Mesendoderm (in vitro differentiated cells): ENCODE results near the gene SPDYE2.
"Not testable (repeated sequence)": the region's sequence is repeated elsewhere in the genome, so short reads cannot be mapped to it uniquely, and the experiment has no call there.

Experiments
- DNase-seq: peaks from one replicate; pipeline ENCODE4 v3.0.0; 2013
- H2AK5ac ChIP-seq: 2 replicates; pipeline ENCODE4 v1.6.1; 2013; ENCODE audit warnings: low read length, inconsistent platforms
- H2BK120ac ChIP-seq: 2 replicates; pipeline ENCODE4 v1.6.1; 2013; ENCODE audit warnings: low read depth, mild to moderate bottlenecking, low read length, moderate library complexity, mixed read lengths
- H2BK15ac ChIP-seq: replicated peaks from 2 replicates; pipeline ENCODE4 v1.6.1; 2013; ENCODE audit warnings: low read depth, mild to moderate bottlenecking, moderate library complexity
- H2BK5ac ChIP-seq: 2 replicates; pipeline ENCODE4 v1.6.1; 2013; ENCODE audit warnings: low read length, inconsistent platforms
- H3K18ac ChIP-seq: 2 replicates; pipeline ENCODE4 v1.6.1; 2013; ENCODE audit warnings: mild to moderate bottlenecking, low read length, mixed read lengths
- H3K23ac ChIP-seq: one replicate; pipeline ENCODE4 v1.6.1; 2013; ENCODE audit warnings: low read length
- H3K27ac ChIP-seq: 2 replicates; pipeline ENCODE4 v1.5.1; 2013; ENCODE audit warnings: low read depth, mild to moderate bottlenecking, inconsistent platforms, low read length, moderate library complexity
- H3K27me3 ChIP-seq: 2 replicates; pipeline ENCODE4 v1.6.1; 2013; ENCODE audit warnings: low read length, control low read depth, mild to moderate bottlenecking, inconsistent platforms; ENCODE audit not compliant: insufficient read depth, poor library complexity
- H3K36me3 ChIP-seq: 2 replicates; pipeline ENCODE4 v1.6.1; 2013; ENCODE audit warnings: low read length, inconsistent platforms; ENCODE audit not compliant: control insufficient read depth, insufficient read depth
- H3K4ac ChIP-seq: one replicate; pipeline ENCODE4 v1.6.1; 2013; ENCODE audit warnings: low read depth, mild to moderate bottlenecking, low read length, moderate library complexity
- H3K4me1 ChIP-seq: 2 replicates; pipeline ENCODE4 v1.6.1; 2013; ENCODE audit warnings: low read depth, low read length, inconsistent platforms; ENCODE audit not compliant: control insufficient read depth
- H3K4me2 ChIP-seq: 2 replicates; pipeline ENCODE4 v1.6.1; 2013; ENCODE audit warnings: low read length
- H3K4me3 ChIP-seq: 2 replicates; pipeline ENCODE4 v1.5.1; 2013; ENCODE audit warnings: mild to moderate bottlenecking, low read length
- H3K56ac ChIP-seq: one replicate; pipeline ENCODE4 v1.6.1; 2013; ENCODE audit warnings: low read length
- H3K79me1 ChIP-seq: 2 replicates; pipeline ENCODE4 v1.6.1; 2013; ENCODE audit warnings: low read length, inconsistent platforms
- H3K79me2 ChIP-seq: 2 replicates; pipeline ENCODE4 v1.6.1; 2013; ENCODE audit warnings: mild to moderate bottlenecking, low read length; ENCODE audit not compliant: control insufficient read depth, insufficient read depth
- H3K9ac ChIP-seq: 2 replicates; pipeline ENCODE4 v1.6.1; 2013; ENCODE audit warnings: low read length, inconsistent platforms
- H4K5ac ChIP-seq: one replicate; pipeline ENCODE4 v1.6.1; 2013; ENCODE audit warnings: low read length
- H4K8ac ChIP-seq: one replicate; pipeline ENCODE4 v1.6.1; 2013; ENCODE audit warnings: low read depth, mild to moderate bottlenecking, control low read depth, low read length, moderate library complexity
- WGBS: extraction: QIAGEN DNeasy Blood & Tissue Kit; methylation state at CpG from one replicate; pipeline ENCODE4 v1.1.7; 2013; ENCODE audit warnings: low lambda C conversion rate, missing lambda C conversion rate; ENCODE audit not compliant: insufficient coverage; ENCODE audit errors: extremely low coverage; 5-methylcytosine and 5-hydroxymethylcytosine counted together

SPDYE2 gene

GRCh38 chr7:102611013-102611674 lies 60.1 kb downstream of the SPDYE2 start:
- H3K9ac ChIP-seq, DNase-seq, H3K4me3 ChIP-seq, H2BK120ac ChIP-seq, H3K4ac ChIP-seq, H4K8ac ChIP-seq, H2BK15ac ChIP-seq, H2AK5ac ChIP-seq, H3K18ac ChIP-seq, H3K23ac ChIP-seq, H3K27ac ChIP-seq, H3K79me2 ChIP-seq, H3K36me3 ChIP-seq, H4K5ac ChIP-seq, H2BK5ac ChIP-seq, H3K4me1 ChIP-seq, H3K4me2 ChIP-seq, H3K79me1 ChIP-seq, H3K27me3 ChIP-seq, H3K56ac ChIP-seq: not testable (repeated sequence)
- WGBS: no CpG with 5 or more reads among the region's 30 CpGs

- H3K4me3 ChIP-seq, H3K23ac ChIP-seq, H4K5ac ChIP-seq, H3K56ac ChIP-seq, H2BK120ac ChIP-seq, H3K79me1 ChIP-seq, H3K79me2 ChIP-seq, H2AK5ac ChIP-seq, H2BK5ac ChIP-seq, H3K4ac ChIP-seq, H2BK15ac ChIP-seq, H3K36me3 ChIP-seq, H4K8ac ChIP-seq, H3K9ac ChIP-seq, H3K27ac ChIP-seq, H3K4me1 ChIP-seq, H3K18ac ChIP-seq, H3K4me2 ChIP-seq, H3K27me3 ChIP-seq: not testable (repeated sequence)
- no CpG with 5 or more reads among the region's 10 CpGs for WGBS
- peak; percentile 16 for DNase-seq
Observed at GRCh38 chr7:102611675-102612325, 60.8 kb downstream of the SPDYE2 start.
